Ecto neural progenitor cell (in vitro differentiated cells): ENCODE measurements around the gene ATG4B.
A peak's percentile ranks its signal among the peaks of the same experiment; 100 is the strongest.
"Not testable (repeated sequence)": the region's sequence is repeated elsewhere in the genome, so short reads cannot be mapped to it uniquely, and the experiment has no call there.

Source experiments
- DNase-seq: peaks from one replicate; pipeline ENCODE4 v3.0.0-alpha.2; 2018; ENCODE audit warnings: low spot score

ATG4B gene

DNA sequence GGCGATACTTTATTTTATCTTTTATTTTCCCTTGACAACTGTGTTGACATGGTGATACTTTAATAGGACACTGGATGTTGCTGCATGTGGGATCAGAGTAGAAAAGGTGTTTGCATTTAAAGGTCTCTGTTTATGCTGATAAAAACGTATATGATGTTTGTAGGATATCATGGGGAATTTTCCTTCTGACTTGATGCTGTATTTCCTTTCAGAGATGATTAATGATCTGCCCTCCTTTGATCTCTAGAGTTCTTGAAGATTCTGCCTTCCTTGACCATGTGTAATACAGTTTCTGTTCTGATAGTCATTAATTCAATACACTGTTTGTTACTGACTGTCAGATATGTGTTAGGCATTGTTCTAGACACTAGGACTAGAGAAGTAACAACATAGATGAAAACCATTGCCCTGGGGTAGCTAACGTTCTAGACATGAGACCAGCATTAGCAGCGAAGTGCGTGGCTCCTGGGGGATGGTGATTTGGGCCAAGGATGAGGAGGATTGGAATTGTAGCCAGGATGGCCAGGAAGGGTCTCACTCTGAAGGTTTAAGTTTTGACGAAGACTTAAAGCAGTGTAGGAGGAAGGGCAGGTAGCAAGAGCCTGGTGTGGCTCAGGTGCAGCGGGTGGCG, 2.8 kb downstream of the ATG4B start:
- DNase-seq: no peak

DNA sequence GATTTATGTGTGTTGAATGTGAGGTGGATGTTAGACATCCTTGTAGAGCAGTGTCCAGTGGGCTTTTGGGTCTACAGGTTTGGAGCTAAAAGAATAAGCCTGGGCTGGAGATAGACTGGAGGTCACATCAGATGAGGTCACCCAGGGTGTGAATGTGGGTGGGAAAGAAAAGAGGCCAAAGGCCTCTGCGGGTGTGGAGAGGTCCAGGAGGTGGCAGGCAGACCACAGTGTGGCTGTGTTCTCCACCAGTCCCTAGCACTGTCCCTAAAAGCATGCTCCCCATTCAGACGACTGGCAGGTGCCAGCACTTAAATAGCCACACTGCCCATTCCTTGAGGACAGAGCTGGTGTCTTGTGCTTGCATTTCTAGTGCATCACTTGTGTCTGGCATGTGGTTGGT, 4.1 kb downstream of the ATG4B start:
- no peak for DNase-seq

DNA sequence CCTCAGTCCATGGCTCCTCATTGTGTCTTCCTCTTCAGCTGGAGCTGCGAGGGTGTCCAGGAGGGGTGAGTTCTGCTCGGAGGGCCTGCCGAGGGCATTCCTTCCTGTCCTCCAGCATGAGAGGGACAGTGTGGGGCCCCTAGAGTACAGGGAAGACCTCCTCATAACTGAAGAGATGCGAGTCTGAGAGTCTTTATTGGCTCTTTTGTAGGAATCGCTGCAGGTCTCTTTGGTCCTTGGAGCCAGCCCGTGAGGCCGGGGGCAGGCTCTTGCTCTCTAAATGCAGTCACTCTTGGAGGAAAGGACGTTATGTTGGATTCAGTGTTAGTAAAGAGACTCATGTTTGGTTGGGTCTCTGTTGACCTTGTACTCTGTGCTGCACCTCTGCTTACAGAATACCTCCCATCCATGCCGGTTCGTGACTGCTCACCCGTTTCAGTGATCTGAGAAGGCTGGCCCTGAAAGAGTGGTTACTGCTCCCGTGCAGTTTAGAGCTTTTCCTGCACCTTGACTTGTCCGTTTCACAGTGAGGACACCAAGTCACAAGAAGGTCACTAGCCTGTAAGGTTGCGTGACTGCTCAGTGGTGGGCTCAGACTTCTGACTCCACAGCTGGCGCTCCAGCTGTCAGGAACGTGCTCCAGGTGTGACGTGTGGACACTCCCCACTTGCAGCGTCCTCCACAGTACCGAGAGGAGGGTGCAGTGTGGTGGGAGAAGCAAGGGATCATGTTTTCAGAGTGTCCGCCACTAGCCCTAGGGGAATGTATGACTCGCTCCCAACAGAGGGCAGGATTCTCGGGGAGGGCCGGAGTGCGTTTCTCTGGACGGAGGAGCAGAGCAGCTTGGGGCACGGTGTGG, 7.8 kb downstream of the ATG4B start:
- DNase-seq: no peak

DNA sequence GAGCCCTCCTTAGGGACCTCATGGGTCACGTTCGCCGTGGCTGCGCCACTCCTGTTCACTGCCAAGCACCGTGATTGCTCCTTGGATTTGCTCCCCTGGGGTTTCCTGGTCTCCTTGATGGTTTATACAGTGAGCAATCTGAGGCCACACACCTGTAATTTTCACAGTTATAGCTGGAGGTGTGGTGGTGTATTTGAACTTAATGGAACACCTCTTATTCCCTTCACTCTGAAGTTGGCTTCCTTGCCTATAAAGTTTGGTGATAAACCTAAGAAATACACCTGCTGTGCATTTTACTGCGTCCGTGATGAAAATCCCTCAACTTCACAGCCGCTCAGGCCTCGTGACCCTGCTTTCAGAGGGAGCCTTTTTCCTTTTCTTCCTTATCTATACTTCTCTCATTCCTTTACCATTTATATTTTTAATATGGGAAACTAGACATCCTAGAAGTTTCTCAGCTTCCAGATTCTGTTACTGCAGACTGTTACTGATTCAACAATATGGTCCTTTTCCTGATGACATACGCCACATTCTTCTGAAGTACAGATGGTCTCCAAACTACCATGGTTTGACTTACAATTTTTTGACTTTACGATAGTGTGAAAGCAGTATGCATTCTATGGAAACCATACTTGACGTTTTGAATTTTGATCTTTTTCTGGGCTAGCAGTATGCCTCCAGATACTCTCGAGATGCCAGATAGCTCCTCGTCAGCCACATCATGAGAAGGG, 8.6 kb downstream of the ATG4B start:
- DNase-seq: no peak

DNA sequence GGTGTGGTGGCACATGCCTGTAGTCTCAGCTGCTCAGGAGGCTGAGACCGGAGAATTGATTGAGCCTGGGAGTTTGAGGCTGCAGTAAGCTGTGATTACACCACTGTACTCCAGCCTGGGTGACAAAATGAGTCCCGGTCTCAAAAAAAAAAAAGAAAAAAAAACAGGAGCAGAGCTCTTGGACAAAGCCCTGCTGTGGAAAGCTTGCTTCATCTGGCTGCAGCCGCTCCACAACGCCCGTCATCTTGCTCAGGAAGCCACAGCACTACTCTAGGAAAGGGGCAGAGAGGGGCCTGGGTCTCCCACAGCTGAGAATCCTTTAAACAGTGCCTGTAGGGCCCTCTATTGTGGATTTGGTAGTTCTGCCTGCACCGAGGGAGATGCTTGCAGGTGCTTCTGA, 11.0 kb downstream of the ATG4B start:
- DNase-seq: no peak

DNA sequence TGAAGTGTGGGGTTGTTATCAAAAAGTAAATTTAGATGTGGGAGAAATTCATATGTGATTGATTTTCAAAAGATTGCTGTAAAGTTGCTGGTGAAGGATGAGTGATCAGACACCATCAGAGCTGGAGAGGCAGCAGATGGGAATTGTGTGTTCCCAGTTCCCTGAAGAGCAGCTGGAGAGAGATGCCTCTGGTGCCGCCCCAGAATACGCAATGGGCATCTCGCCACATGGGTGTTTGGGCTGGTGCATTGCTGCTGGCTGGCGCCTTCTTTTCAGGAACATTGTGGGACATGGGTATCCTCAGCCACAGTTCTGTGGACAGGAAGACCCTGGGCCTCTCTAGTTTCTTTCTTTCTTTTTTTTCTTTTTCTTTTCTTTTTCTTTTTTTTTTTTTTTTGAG, 11.9 kb downstream of the ATG4B start:
- no peak for DNase-seq

DNA sequence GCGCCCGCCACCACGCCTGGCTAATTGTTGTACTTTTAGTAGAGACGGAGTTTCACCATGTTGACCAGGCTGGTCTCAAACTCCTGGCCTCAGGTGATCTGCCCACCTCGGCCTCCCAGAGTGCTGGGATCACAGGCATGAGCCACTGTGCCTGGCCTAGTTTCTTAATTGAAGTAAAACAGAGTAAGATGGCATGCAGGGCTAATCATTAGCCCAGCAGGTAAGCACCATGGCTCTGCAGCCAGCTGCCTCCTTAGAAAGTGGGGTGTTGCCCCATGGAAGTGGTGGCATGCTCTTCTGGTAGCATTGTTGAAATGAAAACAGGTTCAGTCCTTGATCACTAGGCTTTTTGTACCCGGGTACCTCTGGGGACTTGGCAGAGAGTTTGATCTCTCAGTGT, 12.4 kb downstream of the ATG4B start:
- DNase-seq: no peak

DNA sequence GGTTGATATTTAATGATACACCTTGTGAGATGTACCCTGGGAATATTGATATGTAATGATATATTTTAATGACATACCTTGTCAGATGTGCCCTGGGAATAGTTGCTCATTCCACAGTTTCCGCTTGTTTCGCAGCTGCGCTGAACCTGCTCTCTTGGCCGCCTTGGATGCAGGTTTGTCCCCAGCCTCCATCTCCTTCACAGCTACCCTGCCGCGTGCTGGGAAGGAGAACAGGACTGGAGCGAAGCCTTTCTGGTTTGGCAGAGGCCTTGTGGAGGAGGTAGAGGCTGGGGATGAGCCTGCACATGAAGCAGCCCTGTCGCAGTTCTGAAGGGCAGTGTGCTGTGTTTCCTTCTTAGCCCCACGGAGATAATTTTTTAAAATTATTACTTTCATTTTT, 14.6 kb downstream of the ATG4B start:
- no peak for DNase-seq

DNA sequence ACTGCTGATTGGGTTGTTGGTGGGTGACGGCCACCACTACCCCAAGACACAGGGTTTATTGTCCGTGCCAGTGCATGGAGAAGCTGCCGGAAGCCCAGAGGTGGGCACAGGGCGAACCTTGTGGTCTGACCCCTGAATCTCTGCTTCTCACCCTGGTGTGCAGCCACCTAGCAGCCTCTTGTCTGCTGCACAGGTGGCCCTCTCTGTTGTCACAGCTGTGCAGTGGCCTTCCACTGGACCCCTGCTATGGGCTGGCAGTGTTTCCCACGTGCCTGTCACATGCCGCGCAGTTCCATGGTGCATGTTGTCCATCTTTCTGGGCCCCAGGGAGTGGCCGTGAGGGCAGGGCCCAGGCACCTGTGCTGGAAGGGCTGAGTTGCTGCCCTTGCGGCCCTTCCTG, 15.2 kb downstream of the ATG4B start:
- no peak for DNase-seq

DNA sequence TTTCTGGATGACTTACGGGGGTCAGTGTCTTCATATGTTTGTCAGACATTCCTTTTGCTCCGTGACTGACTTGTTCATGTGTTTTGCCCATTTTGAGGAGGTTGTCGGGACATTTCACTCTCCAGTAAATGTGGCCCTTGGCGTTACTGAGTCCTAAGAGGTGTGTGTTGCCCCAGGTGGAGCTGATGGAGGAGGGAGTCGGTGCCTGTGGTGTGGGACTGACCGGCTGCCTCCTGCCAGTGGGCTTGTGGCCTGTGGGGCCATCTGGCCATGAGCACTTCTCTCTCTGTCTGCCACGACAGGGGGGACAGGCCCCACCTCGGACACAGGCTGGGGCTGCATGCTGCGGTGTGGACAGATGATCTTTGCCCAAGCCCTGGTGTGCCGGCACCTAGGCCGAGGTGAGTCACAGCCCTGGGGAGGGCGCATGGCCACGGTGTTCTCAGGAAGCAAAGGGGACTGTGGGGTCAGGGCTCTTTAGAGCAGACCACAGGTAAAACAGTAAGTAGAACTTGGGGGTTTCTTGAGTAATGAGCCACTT, 15.8 kb downstream of the ATG4B start:
- DNase-seq: no peak

DNA sequence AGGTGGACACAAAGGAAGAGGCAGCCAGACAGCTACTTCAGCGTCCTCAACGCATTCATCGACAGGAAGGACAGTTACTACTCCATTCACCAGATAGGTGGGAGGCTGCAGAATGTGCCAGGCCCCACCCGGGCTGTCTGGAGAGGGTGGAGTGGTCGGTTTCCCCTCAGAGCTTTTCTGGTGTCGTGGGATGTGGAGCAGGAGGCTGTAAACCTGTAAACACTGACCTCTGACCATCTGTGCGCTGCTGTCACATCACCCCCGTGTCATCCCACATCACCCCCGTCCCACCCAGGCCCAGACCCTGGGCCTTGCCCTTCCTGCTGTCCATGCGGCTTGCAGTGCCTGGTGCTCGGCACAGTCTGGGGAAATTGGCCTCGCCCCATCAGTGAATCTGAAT, 17.1 kb downstream of the ATG4B start:
- DNase-seq: no peak

DNA sequence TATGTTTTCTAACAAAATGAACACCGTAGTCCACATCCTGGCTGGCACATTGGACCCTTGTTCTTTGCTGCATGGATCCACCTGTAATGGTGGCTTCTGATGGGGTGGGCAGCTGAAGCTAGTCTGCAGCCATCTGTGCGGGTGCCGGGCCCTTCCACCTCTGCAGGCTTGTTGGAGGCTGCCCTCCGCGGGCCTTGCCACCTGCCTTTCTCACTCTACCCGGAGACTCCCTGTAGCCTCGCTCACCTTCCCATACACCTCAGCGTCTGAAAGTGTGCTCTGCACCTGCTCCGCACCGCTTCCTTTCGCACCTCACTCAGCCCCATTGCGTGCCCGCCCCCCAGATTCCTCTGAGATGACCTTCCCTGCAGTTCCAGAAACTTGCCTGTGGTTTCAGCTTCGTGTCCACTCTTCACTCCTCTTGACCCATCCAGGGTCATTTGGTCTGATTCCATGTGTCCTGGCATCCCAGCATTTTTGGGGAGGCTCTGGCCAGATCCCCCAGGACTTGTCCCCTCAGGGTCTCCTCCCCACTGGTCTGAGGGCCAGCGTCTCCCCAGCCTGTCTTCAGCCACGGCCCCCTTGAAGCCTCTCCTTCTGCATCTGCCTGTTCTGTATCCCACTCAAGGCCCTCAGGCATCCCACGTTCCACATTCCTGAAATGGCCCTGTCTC, 18.2 kb downstream of the ATG4B start:
- DNase-seq: no peak

DNA sequence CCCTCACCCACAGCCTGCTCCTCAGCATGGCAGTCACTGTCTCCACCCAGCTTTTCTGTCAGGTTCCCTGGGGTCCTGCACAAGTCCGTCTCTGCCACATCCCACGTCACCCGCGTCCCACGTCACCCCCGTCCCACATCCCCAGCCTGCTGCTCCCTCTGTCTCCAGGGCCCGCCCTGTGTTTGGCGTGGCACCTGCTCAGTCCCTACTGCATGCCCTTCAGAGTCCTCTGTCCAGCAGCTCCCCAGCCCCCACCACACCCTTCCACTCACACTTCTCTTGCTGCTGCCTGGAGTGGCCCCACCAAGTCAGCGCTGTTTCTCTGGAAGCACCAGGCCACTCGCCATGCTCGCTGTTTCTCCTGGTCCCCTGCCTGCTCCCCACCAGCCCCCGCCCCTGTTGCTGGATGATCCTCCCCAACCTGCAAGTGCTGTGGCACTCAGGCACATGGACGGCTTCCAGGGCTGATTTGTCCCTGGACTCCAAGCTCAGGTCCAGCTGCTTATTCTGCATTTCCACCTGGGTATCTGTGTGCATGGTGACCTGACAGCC, 18.8 kb downstream of the ATG4B start:
- no peak for DNase-seq

DNA sequence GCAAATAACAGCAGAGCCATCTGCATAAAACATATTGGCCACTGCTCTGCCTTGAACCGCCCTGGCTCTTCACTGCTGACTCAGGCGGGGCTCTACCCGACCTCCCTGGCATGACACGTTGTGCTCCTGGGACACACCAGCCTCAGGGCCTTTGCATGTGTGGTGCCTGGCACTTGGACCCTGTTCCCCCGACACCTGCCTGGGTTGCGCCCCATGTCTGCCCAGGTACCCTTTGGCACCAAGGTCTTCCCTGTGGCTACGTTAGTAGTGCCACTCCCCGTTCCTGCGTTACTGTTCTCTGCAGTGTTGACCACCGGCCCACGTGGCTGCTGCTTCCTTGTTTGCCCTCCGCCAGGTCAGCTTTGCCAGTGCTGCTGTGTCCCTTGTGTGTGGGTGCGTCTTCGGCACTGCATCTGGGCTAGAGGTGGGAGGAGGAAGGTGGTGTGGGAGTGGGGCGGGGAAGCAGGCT, 20.3 kb downstream of the ATG4B start:
- DNase-seq: no peak

DNA sequence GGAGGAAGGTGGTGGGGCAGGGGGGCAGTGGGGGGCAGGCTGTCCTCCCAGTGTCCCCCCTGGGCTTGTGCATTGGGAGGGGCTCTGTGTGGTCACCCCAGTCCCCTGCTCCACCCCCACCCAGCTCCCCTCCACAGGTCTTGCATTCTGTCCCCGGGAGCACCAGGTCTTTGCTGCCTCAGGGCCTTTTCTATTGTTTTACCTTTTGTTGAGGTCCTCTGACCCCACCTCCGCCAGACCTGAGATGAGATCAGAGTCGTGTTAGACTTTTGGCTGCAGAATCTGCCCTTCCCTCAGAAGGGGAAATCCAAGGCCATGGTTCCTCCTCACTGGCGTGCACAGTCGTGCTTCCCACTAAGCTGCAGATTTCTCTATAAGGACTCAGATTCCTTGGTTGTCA, 20.8 kb downstream of the ATG4B start:
- no peak for DNase-seq

DNA sequence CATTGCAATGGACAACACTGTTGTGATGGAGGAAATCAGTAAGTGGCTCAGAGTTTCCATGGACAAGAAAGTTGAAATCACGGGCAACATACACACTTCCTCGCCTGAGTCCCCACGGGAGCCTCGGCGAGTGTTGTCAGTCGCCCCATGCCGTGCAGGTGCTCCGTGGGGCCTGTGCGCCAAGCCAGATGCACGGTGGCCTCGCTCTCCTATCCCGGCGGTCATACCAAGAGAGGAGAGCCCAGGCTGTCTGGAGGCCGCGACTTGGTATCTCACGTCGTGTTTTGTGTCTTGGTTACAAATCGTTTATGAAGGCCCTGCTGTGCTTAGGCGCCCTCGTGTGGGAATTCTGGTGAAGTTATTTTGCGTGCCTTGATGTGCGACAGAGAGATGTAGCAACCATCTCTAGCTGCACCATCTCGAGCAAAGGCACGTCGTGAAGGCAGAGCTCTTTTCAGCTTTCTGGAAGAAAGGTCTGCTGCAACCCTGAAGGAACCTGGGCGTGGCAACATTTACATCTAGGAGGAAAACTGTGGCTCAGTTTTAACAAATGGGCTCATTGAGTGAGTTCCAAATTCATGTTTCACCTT, 21.8 kb downstream of the ATG4B start:
- peak; percentile 61 for DNase-seq

DNA sequence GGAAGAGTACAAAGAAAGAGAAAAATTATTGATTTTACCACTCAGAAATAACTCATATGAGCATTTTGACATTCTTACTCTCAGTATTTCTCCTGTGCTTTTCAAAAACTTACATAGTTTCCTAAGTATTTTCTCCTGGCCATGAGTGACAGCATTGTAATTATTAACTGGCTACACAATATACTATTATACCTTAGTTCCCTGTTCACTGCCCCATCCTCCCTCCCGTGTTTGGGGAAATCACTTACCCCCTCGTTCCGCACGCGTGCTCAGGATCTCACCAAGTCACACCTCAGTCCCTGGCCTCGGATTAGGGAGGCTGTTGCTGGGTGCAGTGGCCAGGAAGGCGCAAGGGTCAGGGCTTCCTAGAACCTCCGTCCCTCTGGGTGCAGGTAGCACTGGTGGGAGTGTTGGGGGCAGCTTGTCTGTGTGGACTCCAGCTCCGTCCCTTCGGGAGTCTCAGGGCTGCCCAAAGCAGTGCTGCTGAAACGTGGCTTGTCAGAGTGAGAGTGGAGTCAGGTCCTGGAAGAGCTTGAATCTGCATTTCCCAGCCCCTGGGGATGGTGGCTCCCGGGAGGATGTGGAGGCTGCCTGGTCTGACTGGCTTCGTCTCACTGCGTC, 23.2 kb downstream of the ATG4B start:
- no peak for DNase-seq

DNA sequence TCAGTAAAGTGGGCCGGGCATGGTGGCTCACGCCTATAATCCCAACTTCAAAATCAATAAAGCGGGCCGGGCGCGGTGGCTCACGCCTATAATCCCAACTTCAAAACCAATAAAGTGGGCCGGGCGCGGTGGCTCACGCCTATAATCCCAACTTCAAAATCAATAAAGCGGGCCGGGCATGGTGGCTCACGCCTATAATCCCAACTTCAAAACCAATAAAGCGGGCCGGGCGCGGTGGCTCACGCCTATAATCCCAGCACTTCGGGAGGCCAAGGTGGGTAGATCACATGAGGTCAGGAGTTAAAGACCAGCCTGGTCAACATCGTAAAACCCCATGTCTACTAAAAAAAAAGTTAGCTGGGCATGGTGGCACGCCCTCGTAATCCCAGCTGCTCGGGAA, 25.2 kb downstream of the ATG4B start:
- DNase-seq: not testable (repeated sequence)

DNA sequence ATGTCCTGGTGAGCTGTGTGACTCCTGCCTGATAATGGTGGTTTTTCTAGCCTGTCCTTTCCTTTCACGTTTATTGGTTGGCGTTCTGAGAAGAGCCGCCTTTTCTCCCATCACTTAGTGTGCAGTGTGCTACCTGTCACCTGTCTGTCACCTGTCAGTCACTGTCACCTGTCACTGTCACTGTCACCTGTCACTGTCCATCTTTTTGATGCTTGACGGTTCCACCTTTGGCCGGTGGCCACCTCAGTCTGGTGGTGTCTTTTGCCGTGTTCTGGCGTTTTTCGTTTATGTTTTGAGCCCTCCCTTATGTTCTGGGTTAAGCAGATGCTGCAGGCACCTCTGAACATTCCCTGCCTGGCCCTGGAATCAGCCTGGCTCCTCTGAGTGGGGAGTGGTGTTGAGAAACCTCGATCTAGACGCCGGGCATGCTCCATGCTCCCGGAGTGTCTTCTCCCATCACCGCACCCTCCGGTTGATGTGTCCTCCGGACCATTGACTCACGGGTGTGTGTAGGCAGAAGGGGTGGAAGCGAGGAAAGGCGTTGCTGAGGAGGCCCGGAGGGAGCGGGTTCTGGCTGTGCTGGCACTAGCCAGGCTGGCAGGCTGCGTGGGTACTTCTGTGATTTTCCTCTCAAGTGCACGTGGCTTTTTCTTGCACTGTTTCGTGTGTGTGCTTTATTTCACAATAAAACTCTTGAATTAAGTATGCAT, 28.4 kb downstream of the ATG4B start:
- DNase-seq: no peak
